Neural cell (in vitro differentiated cells): Measurements from ENCODE around the gene SUGCT.

Experiments
- EP300 ChIP-seq: fragments of 450-650 bp; conservative IDR thresholded peaks from 2 replicates; pipeline ENCODE4 v1.6.1; 2014; ENCODE audit warnings: antibody characterized with exemption, mild to moderate bottlenecking, moderate library complexity; ENCODE audit not compliant: poor library complexity, severe bottlenecking
- EZH2 ChIP-seq: fragments of 200-600, 300-800 bp; shearing (Covaris generic), sonication (generic); IDR thresholded peaks from 2 replicates; pipeline ENCODE4 v1.6.1; 2014; ENCODE audit warnings: antibody characterized with exemption, low read length, borderline replicate concordance, mild to moderate bottlenecking; ENCODE audit not compliant: insufficient read depth, poor library complexity, severe bottlenecking
- POLR2AphosphoS5 ChIP-seq: IDR thresholded peaks from 2 replicates; pipeline ENCODE4 v1.6.1; 2012
- RAD21 ChIP-seq: fragments of 450-650 bp; conservative IDR thresholded peaks from 2 replicates; pipeline ENCODE4 v1.6.1; 2014; ENCODE audit warnings: antibody characterized with exemption, mild to moderate bottlenecking, moderate library complexity
- SMC3 ChIP-seq: fragments of 450-650 bp; conservative IDR thresholded peaks from 2 replicates; pipeline ENCODE4 v1.6.1; 2014; ENCODE audit warnings: antibody characterized with exemption, mild to moderate bottlenecking, moderate library complexity; ENCODE audit not compliant: poor library complexity
- TAF1 ChIP-seq: IDR thresholded peaks from 2 replicates; pipeline ENCODE4 v1.6.1; 2012; ENCODE audit warnings: low read depth
- TF ChIP-seq, protein P1 (sequence below): fragments of 450-650 bp; IDR thresholded peaks from 2 replicates; pipeline ENCODE4 v1.5.1; 2014; ENCODE audit warnings: antibody characterized with exemption, mild to moderate bottlenecking, moderate library complexity; ENCODE audit not compliant: poor library complexity, severe bottlenecking
- TF ChIP-seq, protein P2 (sequence below): IDR thresholded peaks from 2 replicates; pipeline ENCODE4 v1.6.1; 2012; ENCODE audit warnings: borderline replicate concordance

DNA sequence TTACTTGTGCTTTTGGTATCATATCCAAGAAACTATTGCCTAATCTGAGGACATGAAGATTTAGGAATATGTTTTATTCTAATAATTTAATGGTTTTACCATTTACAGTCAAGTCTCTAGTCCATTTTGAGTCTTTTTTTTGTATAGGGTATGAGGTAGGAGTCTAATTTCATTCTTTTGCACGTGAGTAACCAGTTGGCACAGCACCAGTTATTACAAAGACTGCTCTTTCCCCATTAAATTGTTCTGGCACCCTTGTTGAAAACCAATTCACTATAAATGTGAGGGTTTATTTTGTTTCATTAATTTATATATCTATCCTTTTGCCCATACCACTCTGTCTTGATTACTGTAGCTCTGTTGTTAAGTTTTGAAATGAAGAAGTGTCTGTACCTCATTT, 381.6 kb downstream of the SUGCT start:
- TF ChIP-seq, protein P1, sequence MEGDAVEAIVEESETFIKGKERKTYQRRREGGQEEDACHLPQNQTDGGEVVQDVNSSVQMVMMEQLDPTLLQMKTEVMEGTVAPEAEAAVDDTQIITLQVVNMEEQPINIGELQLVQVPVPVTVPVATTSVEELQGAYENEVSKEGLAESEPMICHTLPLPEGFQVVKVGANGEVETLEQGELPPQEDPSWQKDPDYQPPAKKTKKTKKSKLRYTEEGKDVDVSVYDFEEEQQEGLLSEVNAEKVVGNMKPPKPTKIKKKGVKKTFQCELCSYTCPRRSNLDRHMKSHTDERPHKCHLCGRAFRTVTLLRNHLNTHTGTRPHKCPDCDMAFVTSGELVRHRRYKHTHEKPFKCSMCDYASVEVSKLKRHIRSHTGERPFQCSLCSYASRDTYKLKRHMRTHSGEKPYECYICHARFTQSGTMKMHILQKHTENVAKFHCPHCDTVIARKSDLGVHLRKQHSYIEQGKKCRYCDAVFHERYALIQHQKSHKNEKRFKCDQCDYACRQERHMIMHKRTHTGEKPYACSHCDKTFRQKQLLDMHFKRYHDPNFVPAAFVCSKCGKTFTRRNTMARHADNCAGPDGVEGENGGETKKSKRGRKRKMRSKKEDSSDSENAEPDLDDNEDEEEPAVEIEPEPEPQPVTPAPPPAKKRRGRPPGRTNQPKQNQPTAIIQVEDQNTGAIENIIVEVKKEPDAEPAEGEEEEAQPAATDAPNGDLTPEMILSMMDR = no peak
- TF ChIP-seq TAF1 (no peak), RAD21 (no peak), EZH2 (no peak), POLR2AphosphoS5 (no peak), EP300 (no peak), SMC3 (no peak)
- TF ChIP-seq, protein P2, sequence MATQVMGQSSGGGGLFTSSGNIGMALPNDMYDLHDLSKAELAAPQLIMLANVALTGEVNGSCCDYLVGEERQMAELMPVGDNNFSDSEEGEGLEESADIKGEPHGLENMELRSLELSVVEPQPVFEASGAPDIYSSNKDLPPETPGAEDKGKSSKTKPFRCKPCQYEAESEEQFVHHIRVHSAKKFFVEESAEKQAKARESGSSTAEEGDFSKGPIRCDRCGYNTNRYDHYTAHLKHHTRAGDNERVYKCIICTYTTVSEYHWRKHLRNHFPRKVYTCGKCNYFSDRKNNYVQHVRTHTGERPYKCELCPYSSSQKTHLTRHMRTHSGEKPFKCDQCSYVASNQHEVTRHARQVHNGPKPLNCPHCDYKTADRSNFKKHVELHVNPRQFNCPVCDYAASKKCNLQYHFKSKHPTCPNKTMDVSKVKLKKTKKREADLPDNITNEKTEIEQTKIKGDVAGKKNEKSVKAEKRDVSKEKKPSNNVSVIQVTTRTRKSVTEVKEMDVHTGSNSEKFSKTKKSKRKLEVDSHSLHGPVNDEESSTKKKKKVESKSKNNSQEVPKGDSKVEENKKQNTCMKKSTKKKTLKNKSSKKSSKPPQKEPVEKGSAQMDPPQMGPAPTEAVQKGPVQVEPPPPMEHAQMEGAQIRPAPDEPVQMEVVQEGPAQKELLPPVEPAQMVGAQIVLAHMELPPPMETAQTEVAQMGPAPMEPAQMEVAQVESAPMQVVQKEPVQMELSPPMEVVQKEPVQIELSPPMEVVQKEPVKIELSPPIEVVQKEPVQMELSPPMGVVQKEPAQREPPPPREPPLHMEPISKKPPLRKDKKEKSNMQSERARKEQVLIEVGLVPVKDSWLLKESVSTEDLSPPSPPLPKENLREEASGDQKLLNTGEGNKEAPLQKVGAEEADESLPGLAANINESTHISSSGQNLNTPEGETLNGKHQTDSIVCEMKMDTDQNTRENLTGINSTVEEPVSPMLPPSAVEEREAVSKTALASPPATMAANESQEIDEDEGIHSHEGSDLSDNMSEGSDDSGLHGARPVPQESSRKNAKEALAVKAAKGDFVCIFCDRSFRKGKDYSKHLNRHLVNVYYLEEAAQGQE = no peak
